Dermis microvascular lymphatic vessel endothelial cell (primary cell): ENCODE measurements around the gene MERTK. TPM values are rescaled to one million over a fixed set of nuclear protein-coding genes. Genes with fewer than 3 reads are reported as not detected.
"Not testable (repeated sequence)": the region's sequence is repeated elsewhere in the genome, so short reads cannot be mapped to it uniquely, and the experiment has no call there.

Experiments
- DNase-seq, 2 donors: peaks; one replicate each; pipeline versions ENCODE4 v3.0.0 to v3.0.0-alpha.2; 2010; ENCODE audit warnings: low read depth in 2 of 2
- total RNA-seq: library from RNA; depleted of rRNA; stranded (reverse); fragments of >200 nt; gene quantifications from 2 replicates; pipeline ENCODE4 v1.2.1, GENCODE V29; 2014

MERTK gene
- total RNA-seq, 1 donor from 2014 or later, result 14.0 TPM

- no peak for DNase-seq
Measured at GRCh38 chr2:112007493-112007892, 109.1 kb downstream of the MERTK start.

DNA sequence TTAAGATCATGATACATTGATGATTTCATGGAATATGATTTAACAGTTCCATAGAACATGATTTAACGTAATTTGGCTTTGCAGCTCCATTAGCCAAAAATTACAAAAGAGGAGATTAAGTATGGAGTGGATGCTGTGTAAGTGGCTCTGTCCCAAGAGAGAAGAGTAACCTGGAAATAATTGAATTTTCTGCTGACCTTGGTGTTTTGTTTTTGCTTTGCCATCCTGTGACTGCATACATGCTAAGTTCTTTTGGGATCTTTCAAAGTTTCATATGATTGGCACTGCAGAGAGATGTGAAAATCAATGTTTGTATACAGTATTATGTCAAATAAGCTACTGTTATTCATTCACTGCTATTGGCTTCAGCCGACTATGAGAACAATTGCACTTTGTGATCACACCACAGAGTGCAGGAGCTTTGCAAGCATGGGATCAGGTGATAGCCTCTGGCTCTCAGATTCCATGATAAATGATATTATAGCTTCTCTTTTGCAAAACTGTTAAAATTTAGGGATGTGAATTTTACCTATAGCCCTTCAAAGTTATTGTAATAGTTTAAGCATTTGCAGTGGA, 110.6 kb downstream of the MERTK start:
- DNase-seq, result no peak

- DNase-seq, result no peak
Measured at GRCh38 chr2:112010751-112011150, 112.3 kb downstream of the MERTK start.

DNA sequence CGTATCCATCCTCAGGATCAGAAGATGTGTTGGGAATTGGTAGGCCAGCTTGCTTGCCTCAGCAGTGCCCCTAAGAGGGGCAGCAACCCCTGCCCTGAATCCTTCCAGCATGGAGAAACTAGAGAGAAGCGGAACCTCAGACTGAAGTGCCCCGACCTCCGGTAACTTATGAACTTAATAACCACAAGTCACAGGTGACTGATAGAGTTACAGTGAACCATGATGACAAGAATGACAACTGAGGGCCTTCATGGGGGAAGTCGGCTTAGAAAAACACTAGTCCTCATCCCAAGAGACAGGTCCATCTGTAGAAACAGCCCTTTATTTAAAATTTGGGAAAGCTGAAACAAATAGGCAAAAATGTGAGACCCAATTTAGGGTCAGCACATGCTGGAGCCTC, 114.1 kb downstream of the MERTK start:
- DNase-seq, result no peak

DNA sequence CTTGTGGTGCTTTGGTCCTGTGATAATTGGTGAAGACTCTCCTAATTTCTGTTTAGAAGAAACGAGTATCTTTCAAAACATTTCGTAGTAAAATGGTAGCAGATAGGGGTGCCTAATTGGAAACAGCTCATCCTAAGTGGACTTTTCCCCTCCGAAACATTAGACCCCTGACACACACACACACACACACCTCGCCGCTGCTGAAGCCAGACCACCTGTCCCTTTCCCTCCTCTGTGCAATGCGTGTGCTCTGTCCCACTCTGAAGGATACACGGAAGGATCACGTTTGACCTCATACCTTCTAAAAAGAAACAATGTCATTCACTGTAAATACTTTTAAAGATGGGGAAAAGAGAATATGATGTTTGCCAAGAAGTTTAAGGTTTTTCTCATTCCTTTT, 120.4 kb downstream of the MERTK start:
- DNase-seq, result no peak

DNA sequence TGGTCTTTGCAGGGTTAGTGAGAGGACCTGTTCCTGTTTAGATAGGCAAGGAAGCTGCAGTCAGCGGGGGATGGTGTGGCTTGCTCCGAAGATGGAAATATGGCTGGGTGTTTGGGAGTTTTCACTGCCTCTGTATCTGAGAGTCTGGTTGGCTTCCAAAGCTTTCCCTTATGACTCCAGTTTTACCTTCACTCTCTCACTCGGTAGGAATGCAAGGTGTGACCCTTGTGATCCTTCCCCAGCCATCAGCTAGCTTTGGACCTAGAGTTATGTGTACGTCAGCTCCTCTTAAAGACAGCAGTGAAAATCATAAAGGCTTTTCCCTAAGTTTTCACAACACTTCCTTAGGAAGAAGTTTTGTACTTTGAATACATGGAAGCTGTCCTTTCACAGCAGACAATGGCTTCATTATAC, 121.2 kb downstream of the MERTK start:
- DNase-seq, result no peak

GRCh38 chr2:112020561-112020960, 122.2 kb downstream of the MERTK start:
- DNase-seq, result no peak

DNA sequence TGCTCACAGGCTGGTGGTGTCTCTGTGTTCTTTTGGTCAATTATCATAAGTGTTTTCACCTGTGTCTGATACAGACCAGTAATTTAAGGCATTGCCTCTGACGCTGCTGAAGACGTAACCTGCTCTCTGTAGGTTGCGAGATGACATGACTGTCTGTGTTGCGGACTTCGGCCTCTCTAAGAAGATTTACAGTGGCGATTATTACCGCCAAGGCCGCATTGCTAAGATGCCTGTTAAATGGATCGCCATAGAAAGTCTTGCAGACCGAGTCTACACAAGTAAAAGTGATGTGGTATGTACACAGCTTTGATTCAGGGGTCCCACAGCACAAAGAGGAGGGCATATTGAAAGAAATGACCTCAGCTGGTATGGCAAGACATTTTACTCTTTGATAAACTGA, 122.9 kb downstream of the MERTK start:
- DNase-seq, result no peak

DNA sequence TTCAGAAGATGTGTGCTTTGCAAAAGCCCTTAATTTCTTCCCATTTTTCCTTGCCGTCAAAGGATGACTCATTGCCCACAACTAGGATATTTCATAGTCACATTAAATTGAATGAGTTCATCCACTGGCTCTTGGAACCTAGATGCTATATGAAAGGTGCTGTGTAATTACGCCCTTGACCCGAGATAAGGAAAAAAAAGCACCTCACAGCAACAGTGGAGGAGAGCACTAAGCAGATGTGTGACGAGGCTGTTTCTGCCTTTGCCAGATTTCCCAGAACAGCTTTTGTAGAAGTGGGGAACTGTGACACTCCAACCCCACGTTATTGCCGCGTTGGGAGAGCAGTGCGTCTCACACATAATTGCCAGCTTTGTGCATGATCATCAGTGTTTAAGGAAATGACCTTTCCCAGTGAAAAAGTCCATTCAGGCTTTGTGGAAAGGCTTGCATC, 123.4 kb downstream of the MERTK start:
- DNase-seq, result peak in 1 of 2 donors; percentile 34

GRCh38 chr2:112023707-112024106, 125.3 kb downstream of the MERTK start:
- DNase-seq, result no peak

DNA sequence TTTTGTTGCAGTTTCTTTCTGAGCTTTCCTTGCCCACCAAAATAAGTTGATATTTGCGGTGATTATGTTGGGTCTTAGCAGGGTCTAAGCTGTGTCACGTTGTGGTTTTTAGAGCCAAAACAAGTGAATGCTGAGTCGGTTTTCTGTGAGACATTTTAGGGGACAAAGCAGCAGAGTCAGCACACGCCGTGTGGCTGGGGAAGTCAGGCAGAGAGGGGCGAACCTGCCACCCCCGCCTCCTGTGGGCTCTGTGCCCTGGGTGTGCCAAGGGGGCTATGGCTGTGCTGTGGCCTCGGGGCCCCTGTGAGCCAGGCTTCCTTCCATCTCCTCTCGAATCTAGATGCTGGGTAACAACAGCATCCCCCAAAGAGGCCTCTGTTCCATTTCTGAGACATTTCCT, 125.8 kb downstream of the MERTK start:
- DNase-seq, result no peak

GRCh38 chr2:112024896-112025491, 126.6 kb downstream of the MERTK start:
- no peak for DNase-seq

GRCh38 chr2:112026509-112026908, 128.1 kb downstream of the MERTK start:
- DNase-seq, result peak; percentile 87 to 96

DNA sequence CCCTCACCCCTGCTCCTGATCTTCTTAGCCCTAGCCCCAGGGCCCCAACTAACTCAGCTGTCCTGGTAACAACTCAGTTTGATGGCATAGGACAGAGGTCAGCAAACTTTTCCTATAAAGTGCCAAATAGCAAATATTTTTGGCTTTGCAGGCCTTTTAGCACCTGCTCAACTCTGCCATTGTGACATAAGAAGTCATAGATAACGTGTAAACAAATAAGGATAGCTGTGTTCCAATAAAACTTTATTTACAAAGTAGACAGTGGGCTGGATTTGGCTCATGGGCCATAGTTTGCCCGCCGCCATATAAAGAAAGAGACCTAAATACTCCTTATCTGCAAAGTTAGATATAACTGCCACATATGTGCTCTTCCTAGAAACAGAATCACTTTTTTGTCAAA, 129.4 kb downstream of the MERTK start:
- DNase-seq, result no peak

DNA sequence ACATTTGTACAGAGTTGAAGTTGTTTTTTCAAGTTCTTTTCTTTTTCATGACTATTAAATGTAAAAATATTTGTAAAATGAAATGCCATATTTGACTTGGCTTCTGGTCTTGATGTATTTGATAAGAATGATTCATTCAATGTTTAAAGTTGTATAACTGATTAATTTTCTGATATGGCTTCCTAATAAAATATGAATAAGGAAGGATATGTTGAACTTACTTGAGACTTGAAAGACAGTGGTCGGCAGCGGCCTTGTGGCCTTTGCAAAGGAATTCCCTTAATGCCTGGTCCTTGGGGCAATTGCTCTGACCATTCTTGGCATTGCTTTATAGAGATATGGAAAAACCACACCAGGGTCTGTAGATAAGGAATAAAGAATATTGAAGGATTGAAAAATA, 130.8 kb downstream of the MERTK start:
- peak in 1 of 2 donors; percentile 25 for DNase-seq

GRCh38 chr2:112031473-112032223, 133.2 kb downstream of the MERTK start:
- peak in 1 of 2 donors; percentile 82 for DNase-seq

GRCh38 chr2:112032224-112032586, 133.8 kb downstream of the MERTK start:
- DNase-seq, result no peak

DNA sequence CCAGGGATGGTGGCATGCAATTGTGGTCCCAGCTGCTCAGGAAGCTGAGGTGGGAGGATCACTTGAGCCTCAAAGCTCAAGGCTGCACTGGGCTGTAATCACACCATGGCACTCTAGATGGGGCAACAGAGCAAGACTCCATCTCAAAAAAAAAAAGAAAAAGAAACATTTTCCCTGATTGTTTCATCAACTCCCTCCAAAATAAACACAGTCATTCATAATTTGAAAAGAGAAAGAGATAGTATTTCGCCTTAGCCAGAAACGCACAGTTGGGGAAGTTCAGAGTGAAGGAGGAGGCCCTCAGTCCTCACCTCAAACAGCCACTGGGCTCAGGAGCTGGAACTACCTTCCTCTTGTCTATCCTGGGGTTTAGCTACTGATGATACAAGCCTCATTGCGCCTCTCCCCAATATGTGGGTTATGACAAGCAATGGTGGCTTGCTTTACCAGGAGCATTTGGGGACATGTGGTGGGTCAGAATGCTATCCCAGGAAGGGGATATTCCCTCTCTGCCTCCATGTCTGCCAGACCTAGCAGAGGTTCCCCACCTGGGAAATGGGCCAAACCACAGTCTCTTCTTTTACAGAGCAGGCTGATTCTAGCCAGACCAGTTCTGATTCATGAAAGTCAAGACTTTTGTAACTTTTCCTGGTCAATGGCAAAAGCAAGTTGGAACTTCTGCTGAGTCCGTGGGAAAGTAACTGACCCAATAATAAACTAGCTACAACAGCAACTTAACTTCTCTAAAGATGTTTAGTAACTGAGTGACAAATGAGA, 134.5 kb downstream of the MERTK start:
- DNase-seq, result peak in 1 of 2 donors; percentile 56

DNA sequence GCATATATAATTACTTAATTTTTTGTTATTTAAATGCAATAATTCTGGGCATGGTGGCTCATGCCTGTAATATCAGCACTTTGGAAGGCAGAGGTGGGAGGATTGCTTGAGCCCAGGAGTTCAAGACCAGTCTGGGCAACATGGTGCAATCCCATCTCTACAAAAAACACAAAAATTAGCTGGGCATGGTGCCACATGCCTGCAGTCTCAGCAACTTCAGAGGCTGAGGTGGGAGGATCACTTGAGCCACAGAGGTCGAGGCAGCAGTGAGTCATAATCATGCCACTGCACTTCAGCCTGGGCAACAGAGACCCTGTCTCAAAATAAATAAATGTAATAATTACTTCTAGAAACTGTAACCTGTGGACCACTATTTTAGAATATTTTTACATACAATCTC, 135.2 kb downstream of the MERTK start:
- peak in 1 of 2 donors; percentile 40 for DNase-seq

DNA sequence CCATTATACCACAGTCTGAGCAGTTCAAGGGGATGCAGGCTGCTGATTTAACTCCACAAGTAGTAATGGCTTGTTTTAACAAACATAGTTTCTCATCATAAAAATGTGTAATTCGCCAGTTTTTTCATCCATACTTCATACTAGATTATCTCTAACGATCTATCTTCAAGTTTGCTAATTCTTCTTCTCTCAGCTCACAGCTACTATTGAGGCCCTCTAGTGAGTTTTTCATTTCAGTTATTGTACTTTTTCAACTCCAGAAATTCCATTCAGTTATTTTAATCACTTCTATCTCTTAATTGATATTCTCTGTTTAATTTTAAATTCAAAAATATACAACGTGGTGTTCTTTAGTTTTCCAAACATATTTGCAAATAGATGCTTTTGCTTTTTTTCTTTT, 136.5 kb downstream of the MERTK start:
- DNase-seq, result no peak

- no peak for DNase-seq
Measured at GRCh38 chr2:112035786-112036185, 137.4 kb downstream of the MERTK start.

DNA sequence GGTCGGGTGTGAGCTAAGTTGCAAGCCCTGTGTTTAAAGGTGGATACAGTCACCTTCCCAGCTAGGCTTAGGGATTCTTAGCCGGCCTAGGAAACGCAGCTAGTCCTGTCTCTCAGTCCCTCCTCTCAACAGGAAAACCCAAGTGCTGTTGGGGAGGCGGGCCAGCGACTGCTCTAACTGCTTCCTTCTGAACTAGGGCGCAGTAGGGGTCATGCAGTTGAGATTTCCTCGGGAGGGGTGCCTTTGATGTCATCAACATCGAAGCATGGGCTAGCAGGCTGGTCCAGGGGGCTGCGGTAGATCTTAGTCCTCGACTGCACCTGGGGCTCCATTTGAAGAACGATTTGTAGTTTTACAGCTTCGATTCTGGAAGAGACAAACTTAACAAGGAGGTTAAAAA, 141.1 kb downstream of the MERTK start:
- not testable (repeated sequence) for DNase-seq
